ENCODE data around the gene TTC33.

Gene TTC33

GRCh38 chr5:40465416-40465815, 290.3 kb downstream of the TTC33 start:
- DNase-seq: no peak

- no peak for DNase-seq
These were observed 291.2 kb downstream of the TTC33 start for GRCh38 chr5:40464511-40464910.

All from NCI-H187 (cell line).